ENCODE data around the gene HAUS3. TPM values are rescaled to one million over a fixed set of nuclear protein-coding genes. Genes with fewer than 3 reads are reported as not detected.

The HAUS3 gene
- total and polyA plus RNA-seq, 2 of the 13 experiments (the other 11 are each of a cell fraction or from before 2014, with no cell fraction given): 3.9 to 12.6 TPM

GRCh38 chr4:2241410-2242353, at the start of gene HAUS3, which contains the start of gene POLN (continued):
- TF ChIP-seq, protein P1, sequence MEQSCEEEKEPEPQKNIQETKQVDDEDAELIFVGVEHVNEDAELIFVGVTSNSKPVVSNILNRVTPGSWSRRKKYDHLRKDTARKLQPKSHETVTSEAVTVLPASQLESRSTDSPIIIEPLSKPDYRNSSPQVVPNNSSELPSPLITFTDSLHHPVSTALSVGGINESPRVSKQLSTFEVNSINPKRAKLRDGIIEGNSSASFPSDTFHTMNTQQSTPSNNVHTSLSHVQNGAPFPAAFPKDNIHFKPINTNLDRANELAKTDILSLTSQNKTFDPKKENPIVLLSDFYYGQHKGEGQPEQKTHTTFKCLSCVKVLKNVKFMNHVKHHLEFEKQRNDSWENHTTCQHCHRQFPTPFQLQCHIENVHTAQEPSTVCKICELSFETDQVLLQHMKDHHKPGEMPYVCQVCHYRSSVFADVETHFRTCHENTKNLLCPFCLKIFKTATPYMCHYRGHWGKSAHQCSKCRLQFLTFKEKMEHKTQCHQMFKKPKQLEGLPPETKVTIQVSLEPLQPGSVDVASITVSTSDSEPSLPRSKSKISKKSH (CRISPR knock-in tag; IDR thresholded peaks at IDR 0.05; ENCODE audit: borderline replicate concordance): peak; percentile 64; the same call in 1 of the 2 replicates
- TF ChIP-seq TCF7L2 (IDR thresholded peaks at IDR 0.05; ENCODE audit: low read depth, low read length): no peak
- TF ChIP-seq ESRRA (CRISPR knock-in tag; IDR thresholded peaks at IDR 0.05; ENCODE audit: low read depth): no peak
- no peak for TF ChIP-seq ZSCAN22 (CRISPR knock-in tag; IDR thresholded peaks at IDR 0.05)
- no peak for TF ChIP-seq MAFF (IDR thresholded peaks at IDR 0.05; ENCODE audit: low read depth, low read length)
- no peak for TF ChIP-seq ZNF790 (CRISPR knock-in tag; IDR thresholded peaks at IDR 0.05; ENCODE audit: borderline replicate concordance)
- no peak for TF ChIP-seq ZNF572 (CRISPR knock-in tag; IDR thresholded peaks at IDR 0.05)
- TF ChIP-seq, protein P2, sequence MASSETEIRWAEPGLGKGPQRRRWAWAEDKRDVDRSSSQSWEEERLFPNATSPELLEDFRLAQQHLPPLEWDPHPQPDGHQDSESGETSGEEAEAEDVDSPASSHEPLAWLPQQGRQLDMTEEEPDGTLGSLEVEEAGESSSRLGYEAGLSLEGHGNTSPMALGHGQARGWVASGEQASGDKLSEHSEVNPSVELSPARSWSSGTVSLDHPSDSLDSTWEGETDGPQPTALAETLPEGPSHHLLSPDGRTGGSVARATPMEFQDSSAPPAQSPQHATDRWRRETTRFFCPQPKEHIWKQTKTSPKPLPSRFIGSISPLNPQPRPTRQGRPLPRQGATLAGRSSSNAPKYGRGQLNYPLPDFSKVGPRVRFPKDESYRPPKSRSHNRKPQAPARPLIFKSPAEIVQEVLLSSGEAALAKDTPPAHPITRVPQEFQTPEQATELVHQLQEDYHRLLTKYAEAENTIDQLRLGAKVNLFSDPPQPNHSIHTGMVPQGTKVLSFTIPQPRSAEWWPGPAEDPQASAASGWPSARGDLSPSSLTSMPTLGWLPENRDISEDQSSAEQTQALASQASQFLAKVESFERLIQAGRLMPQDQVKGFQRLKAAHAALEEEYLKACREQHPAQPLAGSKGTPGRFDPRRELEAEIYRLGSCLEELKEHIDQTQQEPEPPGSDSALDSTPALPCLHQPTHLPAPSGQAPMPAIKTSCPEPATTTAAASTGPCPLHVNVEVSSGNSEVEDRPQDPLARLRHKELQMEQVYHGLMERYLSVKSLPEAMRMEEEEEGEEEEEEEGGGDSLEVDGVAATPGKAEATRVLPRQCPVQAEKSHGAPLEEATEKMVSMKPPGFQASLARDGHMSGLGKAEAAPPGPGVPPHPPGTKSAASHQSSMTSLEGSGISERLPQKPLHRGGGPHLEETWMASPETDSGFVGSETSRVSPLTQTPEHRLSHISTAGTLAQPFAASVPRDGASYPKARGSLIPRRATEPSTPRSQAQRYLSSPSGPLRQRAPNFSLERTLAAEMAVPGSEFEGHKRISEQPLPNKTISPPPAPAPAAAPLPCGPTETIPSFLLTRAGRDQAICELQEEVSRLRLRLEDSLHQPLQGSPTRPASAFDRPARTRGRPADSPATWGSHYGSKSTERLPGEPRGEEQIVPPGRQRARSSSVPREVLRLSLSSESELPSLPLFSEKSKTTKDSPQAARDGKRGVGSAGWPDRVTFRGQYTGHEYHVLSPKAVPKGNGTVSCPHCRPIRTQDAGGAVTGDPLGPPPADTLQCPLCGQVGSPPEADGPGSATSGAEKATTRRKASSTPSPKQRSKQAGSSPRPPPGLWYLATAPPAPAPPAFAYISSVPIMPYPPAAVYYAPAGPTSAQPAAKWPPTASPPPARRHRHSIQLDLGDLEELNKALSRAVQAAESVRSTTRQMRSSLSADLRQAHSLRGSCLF (CRISPR knock-in tag; IDR thresholded peaks at IDR 0.05; ENCODE audit: borderline replicate concordance): no peak
- TF ChIP-seq, protein P3, sequence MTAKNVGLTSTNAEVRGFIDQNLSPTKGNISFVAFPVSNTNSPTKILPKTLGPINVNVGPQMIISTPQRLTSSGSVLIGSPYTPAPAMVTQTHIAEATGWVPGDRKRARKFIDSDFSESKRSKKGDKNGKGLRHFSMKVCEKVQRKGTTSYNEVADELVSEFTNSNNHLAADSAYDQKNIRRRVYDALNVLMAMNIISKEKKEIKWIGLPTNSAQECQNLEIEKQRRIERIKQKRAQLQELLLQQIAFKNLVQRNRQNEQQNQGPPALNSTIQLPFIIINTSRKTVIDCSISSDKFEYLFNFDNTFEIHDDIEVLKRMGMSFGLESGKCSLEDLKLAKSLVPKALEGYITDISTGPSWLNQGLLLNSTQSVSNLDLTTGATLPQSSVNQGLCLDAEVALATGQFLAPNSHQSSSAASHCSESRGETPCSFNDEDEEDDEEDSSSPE (CRISPR knock-in tag; IDR thresholded peaks at IDR 0.05): peak; percentile 96
- TF ChIP-seq ZNF160 (CRISPR knock-in tag; IDR thresholded peaks at IDR 0.05): no peak
- no peak for TF ChIP-seq NPAS2 (CRISPR knock-in tag; IDR thresholded peaks at IDR 0.05; ENCODE audit: borderline replicate concordance)
- no peak for TF ChIP-seq ZFP36L2 (CRISPR knock-in tag; IDR thresholded peaks at IDR 0.05)
- no peak for TF ChIP-seq NFIC (IDR thresholded peaks at IDR 0.05; ENCODE audit: low read length)
- TF ChIP-seq, protein P4, sequence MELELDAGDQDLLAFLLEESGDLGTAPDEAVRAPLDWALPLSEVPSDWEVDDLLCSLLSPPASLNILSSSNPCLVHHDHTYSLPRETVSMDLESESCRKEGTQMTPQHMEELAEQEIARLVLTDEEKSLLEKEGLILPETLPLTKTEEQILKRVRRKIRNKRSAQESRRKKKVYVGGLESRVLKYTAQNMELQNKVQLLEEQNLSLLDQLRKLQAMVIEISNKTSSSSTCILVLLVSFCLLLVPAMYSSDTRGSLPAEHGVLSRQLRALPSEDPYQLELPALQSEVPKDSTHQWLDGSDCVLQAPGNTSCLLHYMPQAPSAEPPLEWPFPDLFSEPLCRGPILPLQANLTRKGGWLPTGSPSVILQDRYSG (CRISPR knock-in tag; IDR thresholded peaks at IDR 0.05): no peak
- TF ChIP-seq ZSCAN21 (CRISPR knock-in tag; IDR thresholded peaks at IDR 0.05; ENCODE audit: borderline replicate concordance): no peak; the same call in 1 of the 2 replicates
- no peak for TF ChIP-seq SYNCRIP (IDR thresholded peaks at IDR 0.05; ENCODE audit: insufficient read depth, low read depth, low read length)
- peak; percentile 58; the same call in 1 of the 2 replicates for TF ChIP-seq ARNTL (CRISPR knock-in tag; IDR thresholded peaks at IDR 0.05)
- no peak for TF ChIP-seq PRPF4 (IDR thresholded peaks at IDR 0.05; ENCODE audit: low read depth, low read length, poor library complexity, severe bottlenecking)
- TF ChIP-seq ZNF260 (CRISPR knock-in tag; IDR thresholded peaks at IDR 0.05; ENCODE audit: borderline replicate concordance, low read depth): no peak
- TF ChIP-seq ZNF234 (CRISPR knock-in tag; conservative IDR thresholded peaks at IDR 0.05): no peak
- TF ChIP-seq TBP (CRISPR knock-in tag; IDR thresholded peaks at IDR 0.05): no peak

Measured in HepG2 (cell line).